Measurements from ENCODE around the gene ECT2. TPM values are rescaled to one million over a fixed set of nuclear protein-coding genes. Genes with fewer than 3 reads are reported as not detected.
"Not testable (repeated sequence)": the region's sequence is repeated elsewhere in the genome, so short reads cannot be mapped to it uniquely, and the experiment has no call there.

Gene ECT2
- total RNA-seq, 1 donor from 2014 or later, result 7.3 TPM

DNA sequence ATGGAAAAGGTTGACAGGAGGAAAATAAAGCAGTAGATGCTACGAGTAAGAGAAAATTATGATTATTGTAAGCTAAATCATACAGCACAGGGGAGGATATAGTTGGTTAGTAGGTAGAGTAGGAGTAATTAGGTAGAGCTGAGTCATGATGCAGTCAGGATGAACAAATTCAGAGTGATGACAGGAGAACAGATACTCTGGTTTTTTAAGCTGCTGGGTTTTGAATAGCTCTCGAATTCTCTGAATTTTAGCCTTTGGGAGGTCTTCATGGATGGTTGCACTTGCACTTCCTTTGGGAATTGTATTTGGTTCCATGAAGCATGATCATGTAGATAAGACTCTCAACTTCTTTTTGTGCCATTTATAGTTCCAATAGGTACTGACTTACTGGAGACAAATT, 96.2 kb downstream of the ECT2 start:
- Histone ChIP-seq H3K27me3 (ENCODE audit: control insufficient read depth in 3 of 3, insufficient read depth in 3 of 3, low read length in 3 of 3) (peaks cover 0 to 4% (median 0%) of the 10 kb centered on the region in 3 donors), H3K9me3 (ENCODE audit: control insufficient read depth in 3 of 3, low read length in 3 of 3) (no peaks in the 10 kb centered on the region), H3K4me1 (ENCODE audit: control insufficient read depth in 3 of 3, insufficient read depth in 3 of 3, low read length in 3 of 3) (no peaks in the 10 kb centered on the region), H3K4me3 (ENCODE audit: low read length in 3 of 3) (no peak overlapping the region), H3K36me3 (ENCODE audit: control insufficient read depth in 3 of 3, insufficient read depth in 3 of 3, low read length in 3 of 3) (no peaks in the 10 kb centered on the region), H3K27ac (ENCODE audit: low read depth, low read length) (no peak overlapping the region), H3K9ac (ENCODE audit: low read depth in 1 of 3, low read length in 3 of 3) (no peak overlapping the region)

DNA sequence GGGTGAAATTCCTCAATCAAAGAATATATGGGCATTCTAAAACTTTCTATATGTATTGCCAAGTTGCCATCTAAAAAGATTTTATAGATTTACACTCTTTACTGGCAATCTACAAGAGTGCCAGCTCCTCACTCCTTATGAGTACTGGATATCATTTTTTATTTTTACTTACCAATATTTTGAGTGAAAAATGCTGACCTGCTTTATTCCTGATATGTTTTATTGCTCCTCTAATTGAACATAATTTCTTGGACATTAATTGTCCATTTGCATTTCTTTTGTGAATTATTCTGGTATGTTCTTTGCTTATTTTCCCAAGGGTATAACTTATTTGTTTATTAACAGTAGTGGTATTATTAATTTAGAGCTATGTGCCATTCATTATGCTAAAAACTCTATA, 96.8 kb downstream of the ECT2 start:
- H3K9ac ChIP-seq (ENCODE audit: low read depth in 1 of 3, low read length in 3 of 3), result no peak overlapping the region
- no peak overlapping the region for H3K4me3 ChIP-seq (ENCODE audit: low read length in 3 of 3)
- H3K36me3 ChIP-seq (ENCODE audit: control insufficient read depth in 3 of 3, insufficient read depth in 3 of 3, low read length in 3 of 3), result no peaks in the 10 kb centered on the region
- H3K9me3 ChIP-seq (ENCODE audit: control insufficient read depth in 3 of 3, low read length in 3 of 3), result no peaks in the 10 kb centered on the region
- H3K4me1 ChIP-seq (ENCODE audit: control insufficient read depth in 3 of 3, insufficient read depth in 3 of 3, low read length in 3 of 3), result no peaks in the 10 kb centered on the region
- H3K27me3 ChIP-seq (ENCODE audit: control insufficient read depth in 3 of 3, insufficient read depth in 3 of 3, low read length in 3 of 3), result peaks cover 0 to 4% (median 0%) of the 10 kb centered on the region in 3 donors
- H3K27ac ChIP-seq (ENCODE audit: low read depth, low read length), result no peak overlapping the region

GRCh38 chr3:172848910-172849309, 98.4 kb downstream of the ECT2 start:
- no peaks in the 10 kb centered on the region for H3K36me3 ChIP-seq (ENCODE audit: control insufficient read depth in 3 of 3, insufficient read depth in 3 of 3, low read length in 3 of 3)
- no peaks in the 10 kb centered on the region for H3K27me3 ChIP-seq (ENCODE audit: control insufficient read depth in 3 of 3, insufficient read depth in 3 of 3, low read length in 3 of 3)
- no peak overlapping the region for H3K27ac ChIP-seq (ENCODE audit: low read depth, low read length)
- no peaks in the 10 kb centered on the region for H3K4me1 ChIP-seq (ENCODE audit: control insufficient read depth in 3 of 3, insufficient read depth in 3 of 3, low read length in 3 of 3)
- no peak overlapping the region for H3K4me3 ChIP-seq (ENCODE audit: low read length in 3 of 3)
- no peaks in the 10 kb centered on the region for H3K9me3 ChIP-seq (ENCODE audit: control insufficient read depth in 3 of 3, low read length in 3 of 3)
- no peak overlapping the region for H3K9ac ChIP-seq (ENCODE audit: low read depth in 1 of 3, low read length in 3 of 3)

DNA sequence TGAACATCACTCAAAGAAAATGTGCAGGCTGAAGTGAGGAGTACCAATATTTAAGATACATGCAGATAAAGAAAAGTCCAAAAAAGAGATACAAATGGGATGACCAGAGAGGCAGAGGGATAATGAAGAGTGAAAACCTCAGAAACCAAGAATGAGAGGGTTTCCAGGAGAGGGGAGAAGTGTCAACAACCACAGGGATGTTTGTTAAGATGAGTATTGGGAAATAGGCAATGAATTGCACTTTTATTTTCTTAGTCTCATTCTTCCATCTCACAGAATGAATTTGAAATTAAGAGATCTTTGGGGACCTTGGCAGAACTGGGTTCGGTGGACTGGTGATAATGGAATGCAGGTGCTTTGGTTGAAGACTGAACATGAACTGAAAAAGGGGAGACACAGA, 102.5 kb downstream of the ECT2 start:
- Histone ChIP-seq H3K36me3 (ENCODE audit: control insufficient read depth in 3 of 3, insufficient read depth in 3 of 3, low read length in 3 of 3) (no peaks in the 10 kb centered on the region), H3K9me3 (ENCODE audit: control insufficient read depth in 3 of 3, low read length in 3 of 3) (no peaks in the 10 kb centered on the region), H3K4me1 (ENCODE audit: control insufficient read depth in 3 of 3, insufficient read depth in 3 of 3, low read length in 3 of 3) (no peaks in the 10 kb centered on the region), H3K9ac (ENCODE audit: low read depth in 1 of 3, low read length in 3 of 3) (no peak overlapping the region), H3K27ac (ENCODE audit: low read depth, low read length) (no peak overlapping the region), H3K27me3 (ENCODE audit: control insufficient read depth in 3 of 3, insufficient read depth in 3 of 3, low read length in 3 of 3) (no peaks in the 10 kb centered on the region), H3K4me3 (ENCODE audit: low read length in 3 of 3) (no peak overlapping the region)

- Histone ChIP-seq H3K9me3 (ENCODE audit: control insufficient read depth in 3 of 3, low read length in 3 of 3) (no peaks in the 10 kb centered on the region), H3K27ac (ENCODE audit: low read depth, low read length) (no peak overlapping the region), H3K36me3 (ENCODE audit: control insufficient read depth in 3 of 3, insufficient read depth in 3 of 3, low read length in 3 of 3) (no peaks in the 10 kb centered on the region), H3K27me3 (ENCODE audit: control insufficient read depth in 3 of 3, insufficient read depth in 3 of 3, low read length in 3 of 3) (no peaks in the 10 kb centered on the region), H3K4me1 (ENCODE audit: control insufficient read depth in 3 of 3, insufficient read depth in 3 of 3, low read length in 3 of 3) (no peaks in the 10 kb centered on the region), H3K4me3 (ENCODE audit: low read length in 3 of 3) (no peak overlapping the region), H3K9ac (ENCODE audit: low read depth in 1 of 3, low read length in 3 of 3) (no peak overlapping the region)
Measured at GRCh38 chr3:172853921-172854666, 103.6 kb downstream of the ECT2 start.

DNA sequence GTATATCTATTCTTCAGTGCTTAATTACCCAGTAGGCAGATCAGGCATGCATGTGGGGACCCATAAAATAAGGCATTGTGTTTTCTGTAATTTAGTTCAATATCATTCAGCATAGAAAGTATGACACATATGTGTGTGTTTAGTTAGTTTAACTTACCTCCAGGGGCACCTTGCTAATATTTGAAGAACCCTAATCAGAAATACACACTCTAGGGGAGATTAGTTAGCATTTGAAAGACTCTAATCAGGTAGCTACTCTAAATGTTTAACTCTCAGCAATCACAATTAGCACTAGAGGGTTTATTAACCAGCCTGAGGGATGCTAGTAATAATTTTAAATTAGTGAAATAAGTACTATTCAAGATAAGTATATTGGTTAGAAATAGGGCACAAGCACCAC, 104.5 kb downstream of the ECT2 start:
- H3K9me3 ChIP-seq (ENCODE audit: control insufficient read depth in 3 of 3, low read length in 3 of 3), result no peaks in the 10 kb centered on the region

GRCh38 chr3:172856795-172857742, 106.5 kb downstream of the ECT2 start:
- H3K27me3 ChIP-seq (ENCODE audit: control insufficient read depth in 3 of 3, insufficient read depth in 3 of 3, low read length in 3 of 3), result no peaks in the 10 kb centered on the region
- H3K27ac ChIP-seq (ENCODE audit: low read depth, low read length), result no peak overlapping the region
- no peak overlapping the region for H3K4me3 ChIP-seq (ENCODE audit: low read length in 3 of 3)
- no peak overlapping the region for H3K9ac ChIP-seq (ENCODE audit: low read depth in 1 of 3, low read length in 3 of 3)
- no peaks in the 10 kb centered on the region for H3K9me3 ChIP-seq (ENCODE audit: control insufficient read depth in 3 of 3, low read length in 3 of 3)
- H3K4me1 ChIP-seq (ENCODE audit: control insufficient read depth in 3 of 3, insufficient read depth in 3 of 3, low read length in 3 of 3), result no peaks in the 10 kb centered on the region
- no peaks in the 10 kb centered on the region for H3K36me3 ChIP-seq (ENCODE audit: control insufficient read depth in 3 of 3, insufficient read depth in 3 of 3, low read length in 3 of 3)

More for the DNA sequence above, 104.5 kb downstream of the ECT2 start:
- Histone ChIP-seq H3K9ac (ENCODE audit: low read depth in 1 of 3, low read length in 3 of 3) (no peak overlapping the region), H3K36me3 (ENCODE audit: control insufficient read depth in 3 of 3, insufficient read depth in 3 of 3, low read length in 3 of 3) (no peaks in the 10 kb centered on the region), H3K4me3 (ENCODE audit: low read length in 3 of 3) (no peak overlapping the region), H3K27ac (ENCODE audit: low read depth, low read length) (no peak overlapping the region), H3K27me3 (ENCODE audit: control insufficient read depth in 3 of 3, insufficient read depth in 3 of 3, low read length in 3 of 3) (no peaks in the 10 kb centered on the region), H3K4me1 (ENCODE audit: control insufficient read depth in 3 of 3, insufficient read depth in 3 of 3, low read length in 3 of 3) (no peaks in the 10 kb centered on the region)

GRCh38 chr3:172859041-172859440, 108.5 kb downstream of the ECT2 start:
- H3K27ac ChIP-seq (ENCODE audit: low read depth, low read length), result no peak overlapping the region
- no peaks in the 10 kb centered on the region for H3K27me3 ChIP-seq (ENCODE audit: control insufficient read depth in 3 of 3, insufficient read depth in 3 of 3, low read length in 3 of 3)
- no peak overlapping the region for H3K4me3 ChIP-seq (ENCODE audit: low read length in 3 of 3)
- no peaks in the 10 kb centered on the region for H3K36me3 ChIP-seq (ENCODE audit: control insufficient read depth in 3 of 3, insufficient read depth in 3 of 3, low read length in 3 of 3)
- H3K9me3 ChIP-seq (ENCODE audit: control insufficient read depth in 3 of 3, low read length in 3 of 3), result no peaks in the 10 kb centered on the region
- no peaks in the 10 kb centered on the region for H3K4me1 ChIP-seq (ENCODE audit: control insufficient read depth in 3 of 3, insufficient read depth in 3 of 3, low read length in 3 of 3)
- no peak overlapping the region for H3K9ac ChIP-seq (ENCODE audit: low read depth in 1 of 3, low read length in 3 of 3)

GRCh38 chr3:172866726-172867350, 116.3 kb downstream of the ECT2 start:
- H3K27me3 ChIP-seq (ENCODE audit: control insufficient read depth in 3 of 3, insufficient read depth in 3 of 3, low read length in 3 of 3); H3K9ac ChIP-seq (ENCODE audit: low read depth in 1 of 3, low read length in 3 of 3); H3K36me3 ChIP-seq (ENCODE audit: control insufficient read depth in 3 of 3, insufficient read depth in 3 of 3, low read length in 3 of 3); H3K9me3 ChIP-seq (ENCODE audit: control insufficient read depth in 3 of 3, low read length in 3 of 3); H3K4me3 ChIP-seq (ENCODE audit: low read length in 3 of 3); H3K27ac ChIP-seq (ENCODE audit: low read depth, low read length); H3K4me1 ChIP-seq (ENCODE audit: control insufficient read depth in 3 of 3, insufficient read depth in 3 of 3, low read length in 3 of 3): not testable (repeated sequence)
